ENCODE measurements around the gene S100A8. TPM values are rescaled to one million over a fixed set of nuclear protein-coding genes. Genes with fewer than 3 reads are reported as not detected.

The S100A8 gene
- total RNA-seq, 1 experiment from 2014 or later, result not detected

GRCh38 chr1:153340356-153340755 lies 50.5 kb downstream of the S100A8 start:
- no peak for DNase-seq
- no peak overlapping the region for H2AFZ ChIP-seq (ENCODE audit: low read length)
- no peaks in the 10 kb centered on the region for H3K36me3 ChIP-seq (ENCODE audit: insufficient read depth, low read length)
- no peak overlapping the region for H3K4me3 ChIP-seq (ENCODE audit: low read length)
- H3K9me3 ChIP-seq (ENCODE audit: low read length), result no peaks in the 10 kb centered on the region
- H3K9me2 ChIP-seq (replicated peaks; ENCODE audit: insufficient read depth, low read length), result no peaks in the 10 kb centered on the region
- no peaks in the 10 kb centered on the region for H3K4me1 ChIP-seq (ENCODE audit: low read length)
- H3K27me3 ChIP-seq (ENCODE audit: low read length), result no peaks in the 10 kb centered on the region; the same call in 1 of the 2 replicates
- no peaks in the 10 kb centered on the region for H3K79me2 ChIP-seq (ENCODE audit: low read length)
- no peaks in the 10 kb centered on the region for H4K20me1 ChIP-seq (ENCODE audit: insufficient read depth, low read depth, low read length)
- no peak overlapping the region for H3K4me2 ChIP-seq (ENCODE audit: low read depth, low read length, poor library complexity, severe bottlenecking)
- no peak overlapping the region for H3K27ac ChIP-seq (ENCODE audit: low read length)
- H3K9ac ChIP-seq (ENCODE audit: low read length), result no peak overlapping the region

Small RNAs within 50 kb of the gene (small RNA-seq; reads per million reads assigned to genes)
- gene S100A15A, result not detected

Other genes with a start within 250 kb of the S100A8 start
- not detected in 2 replicates for gene SPRR2G, start 240.2 kb downstream of the S100A8 start, total RNA-seq (2014; rRNA removed; shearing (Covaris generic); ENCODE audit: low replicate concordance)
- not detected in 2 replicates for gene LELP1, start 187.6 kb downstream of the S100A8 start, total RNA-seq (2014; rRNA removed; shearing (Covaris generic); ENCODE audit: low replicate concordance)
- not detected in 2 replicates for gene PRR9, start 173.5 kb downstream of the S100A8 start, total RNA-seq (2014; rRNA removed; shearing (Covaris generic); ENCODE audit: low replicate concordance)
- gene LORICRIN, start 131.4 kb downstream of the S100A8 start, total RNA-seq (2014; rRNA removed; shearing (Covaris generic); ENCODE audit: low replicate concordance), result not detected in 2 replicates
- gene PGLYRP3, start 78.1 kb downstream of the S100A8 start, total RNA-seq (2014; rRNA removed; shearing (Covaris generic); ENCODE audit: low replicate concordance), result not detected in 2 replicates
- gene PGLYRP4, start 42.2 kb downstream of the S100A8 start, total RNA-seq (2014; rRNA removed; shearing (Covaris generic); ENCODE audit: low replicate concordance), result not detected in 2 replicates
- gene S100A9, start 33.2 kb downstream of the S100A8 start, total RNA-seq (2014; rRNA removed; shearing (Covaris generic); ENCODE audit: low replicate concordance), result not detected in 2 replicates
- gene S100A12, start 15.5 kb downstream of the S100A8 start, total RNA-seq (2014; rRNA removed; shearing (Covaris generic); ENCODE audit: low replicate concordance), result not detected in 2 replicates
- gene S100A7A, start 25.4 kb upstream of the S100A8 start, total RNA-seq (2014; rRNA removed; shearing (Covaris generic); ENCODE audit: low replicate concordance), result not detected in 2 replicates
- gene S100A7, start 69.6 kb upstream of the S100A8 start, total RNA-seq (2014; rRNA removed; shearing (Covaris generic); ENCODE audit: low replicate concordance), result not detected in 2 replicates
- gene S100A6, start 144.9 kb upstream of the S100A8 start, total RNA-seq (2014; rRNA removed; shearing (Covaris generic); ENCODE audit: low replicate concordance), result 26.8 and 43.3 TPM in 2 replicates
- not detected in 2 replicates for gene S100A5, start 149.9 kb upstream of the S100A8 start, total RNA-seq (2014; rRNA removed; shearing (Covaris generic); ENCODE audit: low replicate concordance)
- 1.2 TPM in 1 of 2 replicates, not detected in the other for gene S100A4, start 154.7 kb upstream of the S100A8 start, total RNA-seq (2014; rRNA removed; shearing (Covaris generic); ENCODE audit: low replicate concordance)
- gene S100A3, start 158.2 kb upstream of the S100A8 start, total RNA-seq (2014; rRNA removed; shearing (Covaris generic); ENCODE audit: low replicate concordance), result not detected in 2 replicates
- not detected in 2 replicates for gene S100A2, start 174.8 kb upstream of the S100A8 start, total RNA-seq (2014; rRNA removed; shearing (Covaris generic); ENCODE audit: low replicate concordance)
- gene S100A16, start 222.1 kb upstream of the S100A8 start, total RNA-seq (2014; rRNA removed; shearing (Covaris generic); ENCODE audit: low replicate concordance), result not detected in 2 replicates
- gene S100A14, start 225.3 kb upstream of the S100A8 start, total RNA-seq (2014; rRNA removed; shearing (Covaris generic); ENCODE audit: low replicate concordance), result not detected in 2 replicates
- 13.4 and 21.5 TPM in 2 replicates for gene S100A13, start 236.4 kb upstream of the S100A8 start, total RNA-seq (2014; rRNA removed; shearing (Covaris generic); ENCODE audit: low replicate concordance)
- gene S100A1, start 237.4 kb upstream of the S100A8 start, total RNA-seq (2014; rRNA removed; shearing (Covaris generic); ENCODE audit: low replicate concordance), result 15.9 and 18.9 TPM in 2 replicates
- gene CHTOP, start 243.0 kb upstream of the S100A8 start, total RNA-seq (2014; rRNA removed; shearing (Covaris generic); ENCODE audit: low replicate concordance), result 62.1 and 64.6 TPM in 2 replicates

Data from Karpas-422 (cell line).